C4-2B (cell line): Measurements from ENCODE around the gene KCND1.
"Not testable (repeated sequence)": the region's sequence is repeated elsewhere in the genome, so short reads cannot be mapped to it uniquely, and the experiment has no call there.

Experiments used
- H3K27ac ChIP-seq: fragments of 450-650 bp; 2 replicates; pipeline ENCODE4 v1.5.1; 2017
- ZFX ChIP-seq: fragments of 450-650 bp; IDR thresholded peaks from 2 replicates; pipeline ENCODE4 v1.6.1; 2017
- TF ChIP-seq, protein P1 (sequence below): fragments of 450-650 bp; conservative IDR thresholded peaks from 2 replicates; pipeline ENCODE4 v1.5.1; 2017; ENCODE audit warnings: mild to moderate bottlenecking

Gene KCND1

GRCh38 chrX:48989483-48989882 lies 17.8 kb upstream of the KCND1 start:
- no peak overlapping the region for H3K27ac ChIP-seq
- TF ChIP-seq, protein P1, sequence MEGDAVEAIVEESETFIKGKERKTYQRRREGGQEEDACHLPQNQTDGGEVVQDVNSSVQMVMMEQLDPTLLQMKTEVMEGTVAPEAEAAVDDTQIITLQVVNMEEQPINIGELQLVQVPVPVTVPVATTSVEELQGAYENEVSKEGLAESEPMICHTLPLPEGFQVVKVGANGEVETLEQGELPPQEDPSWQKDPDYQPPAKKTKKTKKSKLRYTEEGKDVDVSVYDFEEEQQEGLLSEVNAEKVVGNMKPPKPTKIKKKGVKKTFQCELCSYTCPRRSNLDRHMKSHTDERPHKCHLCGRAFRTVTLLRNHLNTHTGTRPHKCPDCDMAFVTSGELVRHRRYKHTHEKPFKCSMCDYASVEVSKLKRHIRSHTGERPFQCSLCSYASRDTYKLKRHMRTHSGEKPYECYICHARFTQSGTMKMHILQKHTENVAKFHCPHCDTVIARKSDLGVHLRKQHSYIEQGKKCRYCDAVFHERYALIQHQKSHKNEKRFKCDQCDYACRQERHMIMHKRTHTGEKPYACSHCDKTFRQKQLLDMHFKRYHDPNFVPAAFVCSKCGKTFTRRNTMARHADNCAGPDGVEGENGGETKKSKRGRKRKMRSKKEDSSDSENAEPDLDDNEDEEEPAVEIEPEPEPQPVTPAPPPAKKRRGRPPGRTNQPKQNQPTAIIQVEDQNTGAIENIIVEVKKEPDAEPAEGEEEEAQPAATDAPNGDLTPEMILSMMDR = no peak
- TF ChIP-seq ZFX = no peak

DNA sequence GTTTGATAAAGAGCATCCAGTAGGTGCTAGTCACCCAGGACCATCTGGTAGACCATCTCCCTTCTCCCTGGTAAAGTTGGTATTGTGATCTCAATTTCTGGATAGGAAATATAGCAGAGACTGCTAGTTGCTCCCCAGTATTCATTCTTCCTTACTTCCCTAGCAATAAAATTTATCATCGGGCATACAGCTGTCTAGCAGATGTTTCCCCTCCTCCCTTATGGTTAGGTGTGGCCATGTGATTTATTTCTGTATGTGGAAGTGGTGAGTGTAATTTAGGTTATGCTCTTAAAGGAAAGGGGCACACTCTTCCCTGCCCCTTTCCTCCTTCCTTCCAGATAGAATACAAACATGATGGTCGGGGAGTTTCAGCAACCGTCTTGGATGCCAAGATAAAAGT lies 12.3 kb upstream of the KCND1 start:
- no peak for TF ChIP-seq ZFX
- TF ChIP-seq, protein P1 = no peak
- no peak overlapping the region for H3K27ac ChIP-seq

GRCh38 chrX:48983081-48983480 lies 11.4 kb upstream of the KCND1 start:
- no peak overlapping the region for H3K27ac ChIP-seq
- TF ChIP-seq, protein P1 = no peak
- TF ChIP-seq ZFX = no peak

DNA sequence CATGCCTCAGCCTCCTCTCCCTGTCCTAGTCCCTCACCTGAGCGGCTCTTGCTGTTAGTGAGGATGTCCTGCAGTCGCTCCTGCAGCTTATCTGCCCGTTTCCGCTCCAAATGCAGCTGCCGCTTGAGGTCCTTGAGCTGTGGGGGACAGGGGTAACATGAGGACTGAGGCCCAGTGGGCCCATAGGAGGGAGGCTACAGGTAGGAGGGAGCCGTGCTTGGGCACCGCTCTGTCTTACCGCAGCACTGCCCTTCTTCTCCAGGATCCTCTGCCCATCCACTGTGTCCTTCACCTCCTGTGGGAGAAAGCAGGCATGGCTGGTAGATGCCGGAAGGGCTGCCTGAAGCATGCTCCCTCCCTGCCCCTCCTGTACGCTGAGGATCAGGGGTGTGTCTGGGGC lies 9.5 kb upstream of the KCND1 start:
- H3K27ac ChIP-seq = no peak overlapping the region
- TF ChIP-seq ZFX = no peak
- TF ChIP-seq, protein P1 = no peak

- H3K27ac ChIP-seq = not testable (repeated sequence)
These were observed 8.7 kb upstream of the KCND1 start for GRCh38 chrX:48980341-48980740.

- no peak overlapping the region for H3K27ac ChIP-seq
- TF ChIP-seq ZFX = no peak
These were observed 6.6 kb upstream of the KCND1 start for GRCh38 chrX:48978226-48978625.

DNA sequence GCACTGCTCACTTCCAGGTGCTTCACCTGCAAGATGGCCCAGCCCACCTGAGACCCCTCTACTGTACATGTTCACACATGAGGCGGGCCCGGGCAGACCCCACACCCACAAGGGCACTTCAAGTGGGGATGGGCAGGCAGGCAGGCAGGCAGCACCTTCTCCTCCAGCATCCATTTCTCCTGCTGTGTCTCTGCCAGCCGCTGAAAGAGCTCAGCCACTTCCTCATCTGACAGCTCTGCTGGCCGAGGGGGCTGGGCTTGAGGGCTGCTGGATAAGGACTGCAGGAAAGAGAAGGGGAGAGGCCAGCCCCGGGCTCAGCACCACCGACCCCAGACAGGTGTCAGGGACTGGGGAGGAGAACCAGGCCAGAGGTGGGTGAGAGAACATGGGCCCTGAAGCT lies 4.4 kb upstream of the KCND1 start:
- TF ChIP-seq, protein P1 = no peak
- no peak for TF ChIP-seq ZFX
- no peak overlapping the region for H3K27ac ChIP-seq

GRCh38 chrX:48975541-48975940 lies 3.9 kb upstream of the KCND1 start:
- H3K27ac ChIP-seq = no peak overlapping the region
- TF ChIP-seq ZFX = no peak
- TF ChIP-seq, protein P1 = no peak

DNA sequence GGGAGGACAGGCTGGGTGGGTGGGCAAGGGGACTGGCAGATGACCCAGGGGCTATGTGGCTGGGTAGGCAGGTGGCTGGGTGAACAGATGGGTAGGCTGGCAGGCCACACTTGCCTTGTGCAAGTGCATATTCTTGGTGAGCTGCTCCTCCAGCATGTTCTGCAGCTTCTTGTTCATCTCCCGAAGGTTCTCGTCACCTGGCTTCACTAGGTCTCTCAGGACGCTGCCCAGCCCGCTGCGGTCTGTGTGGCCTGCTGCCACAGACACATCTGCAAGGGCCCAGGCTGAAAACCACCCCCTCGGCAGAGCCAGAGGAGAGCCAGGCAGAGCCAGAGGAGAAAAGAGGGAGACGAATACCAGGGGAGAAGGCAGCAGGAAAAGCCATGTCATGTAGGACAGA lies 3.4 kb upstream of the KCND1 start:
- TF ChIP-seq, protein P1 = no peak
- TF ChIP-seq ZFX = no peak
- no peak overlapping the region for H3K27ac ChIP-seq
